T-helper 2 cell treated with Interferon-gamma antibody and Interleukin-4, amounts not matched to agents 5 μg/mL and 100 μg/mL, for 36 hours (primary cell): ENCODE measurements around the gene DTNA.

Source experiments
- DNase-seq: peaks from one replicate; pipeline ENCODE4 v3.0.0; 2021; ENCODE audit warnings: low spot score
- H3K27ac Mint-ChIP-seq: one replicate; pipeline ENCODE4 v1.8.0; 2021; ENCODE audit warnings: mild to moderate bottlenecking, mixed read lengths
- H3K27me3 Mint-ChIP-seq: one replicate; pipeline ENCODE4 v1.8.0; 2021; ENCODE audit warnings: low read depth, mixed read lengths
- H3K36me3 Mint-ChIP-seq: one replicate; pipeline ENCODE4 v1.8.0; 2021; ENCODE audit warnings: low read depth, mixed read lengths
- H3K4me1 Mint-ChIP-seq: one replicate; pipeline ENCODE4 v1.8.0; 2021; ENCODE audit warnings: low read depth, mixed read lengths
- H3K4me3 Mint-ChIP-seq: one replicate; pipeline ENCODE4 v1.8.0; 2022; ENCODE audit warnings: mild to moderate bottlenecking, moderate library complexity, mixed read lengths
- H3K9me3 Mint-ChIP-seq: one replicate; pipeline ENCODE4 v1.8.0; 2021; ENCODE audit warnings: mixed read lengths

Gene DTNA

GRCh38 chr18:34796035-34796657, 86.0 kb downstream of the DTNA start:
- Mint-ChIP-seq H3K27me3 (peaks cover 5% of the 10 kb centered on the region), H3K4me1 (no peaks in the 10 kb centered on the region), H3K9me3 (no peaks in the 10 kb centered on the region), H3K4me3 (no peak overlapping the region), H3K36me3 (no peaks in the 10 kb centered on the region), H3K27ac (no peak overlapping the region)
- no peak for DNase-seq

DNA sequence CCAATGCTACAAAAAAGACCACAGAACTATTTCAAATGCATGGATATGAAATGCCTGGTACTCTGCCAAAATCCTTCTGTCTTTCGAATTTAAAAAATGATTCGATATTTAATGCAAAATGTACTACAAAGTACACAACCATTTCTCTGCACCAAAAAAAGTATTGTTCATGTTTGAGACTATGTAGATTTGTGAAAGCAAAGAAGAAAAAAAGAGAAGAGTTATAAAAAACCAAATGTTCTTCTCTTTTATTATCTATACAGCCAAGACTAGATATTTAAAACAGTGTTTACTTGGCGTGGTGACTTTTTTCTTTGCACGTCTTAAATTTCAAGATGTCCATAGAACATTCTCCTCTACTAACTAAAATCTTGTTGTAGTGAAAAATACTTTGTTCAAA, 89.2 kb downstream of the DTNA start:
- H3K9me3 Mint-ChIP-seq = no peaks in the 10 kb centered on the region
- no peaks in the 10 kb centered on the region for H3K4me1 Mint-ChIP-seq
- DNase-seq = no peak
- H3K36me3 Mint-ChIP-seq = no peaks in the 10 kb centered on the region
- H3K27ac Mint-ChIP-seq = no peak overlapping the region
- H3K27me3 Mint-ChIP-seq = peaks cover 5% of the 10 kb centered on the region
- no peak overlapping the region for H3K4me3 Mint-ChIP-seq

DNA sequence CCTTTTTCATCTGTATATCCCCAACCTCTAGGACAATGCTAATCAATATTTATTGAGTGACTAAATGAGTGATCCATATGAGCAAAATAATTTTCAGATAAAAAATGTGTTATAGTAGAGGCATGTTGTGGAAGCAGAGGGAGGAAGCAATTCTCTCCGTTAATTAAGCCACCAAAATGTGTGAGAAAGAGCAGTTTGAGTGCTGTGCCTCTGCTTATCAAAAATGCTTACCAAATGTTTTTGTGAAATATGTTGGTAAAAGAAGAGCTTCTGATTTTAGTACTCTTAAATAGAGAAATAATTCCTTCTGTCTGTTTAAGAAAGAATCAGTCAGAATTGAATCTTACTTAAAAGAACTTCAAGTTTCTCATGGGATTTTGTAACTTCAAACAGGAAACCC, 90.3 kb downstream of the DTNA start:
- H3K36me3 Mint-ChIP-seq = no peaks in the 10 kb centered on the region
- H3K27ac Mint-ChIP-seq = no peak overlapping the region
- no peaks in the 10 kb centered on the region for H3K9me3 Mint-ChIP-seq
- H3K4me3 Mint-ChIP-seq = no peak overlapping the region
- H3K27me3 Mint-ChIP-seq = peaks cover 5% of the 10 kb centered on the region
- no peak for DNase-seq
- H3K4me1 Mint-ChIP-seq = no peaks in the 10 kb centered on the region

- Mint-ChIP-seq H3K4me1 (no peaks in the 10 kb centered on the region), H3K9me3 (no peaks in the 10 kb centered on the region), H3K36me3 (no peaks in the 10 kb centered on the region), H3K27me3 (peaks cover 9% of the 10 kb centered on the region), H3K27ac (no peak overlapping the region), H3K4me3 (no peak overlapping the region)
- no peak for DNase-seq
Measured at GRCh38 chr18:34801774-34802173, 91.7 kb downstream of the DTNA start.

- Mint-ChIP-seq H3K36me3 (no peaks in the 10 kb centered on the region), H3K27ac (no peak overlapping the region), H3K27me3 (peaks cover 6% of the 10 kb centered on the region), H3K9me3 (no peaks in the 10 kb centered on the region), H3K4me1 (no peaks in the 10 kb centered on the region), H3K4me3 (no peak overlapping the region)
- DNase-seq = no peak
Measured at GRCh38 chr18:34802959-34803358, 92.9 kb downstream of the DTNA start.

GRCh38 chr18:34803877-34804400, 93.8 kb downstream of the DTNA start:
- Mint-ChIP-seq H3K4me3 (no peak overlapping the region), H3K4me1 (no peaks in the 10 kb centered on the region), H3K27ac (no peak overlapping the region), H3K9me3 (no peaks in the 10 kb centered on the region), H3K27me3 (peaks cover 6% of the 10 kb centered on the region), H3K36me3 (no peaks in the 10 kb centered on the region)
- no peak for DNase-seq

DNA sequence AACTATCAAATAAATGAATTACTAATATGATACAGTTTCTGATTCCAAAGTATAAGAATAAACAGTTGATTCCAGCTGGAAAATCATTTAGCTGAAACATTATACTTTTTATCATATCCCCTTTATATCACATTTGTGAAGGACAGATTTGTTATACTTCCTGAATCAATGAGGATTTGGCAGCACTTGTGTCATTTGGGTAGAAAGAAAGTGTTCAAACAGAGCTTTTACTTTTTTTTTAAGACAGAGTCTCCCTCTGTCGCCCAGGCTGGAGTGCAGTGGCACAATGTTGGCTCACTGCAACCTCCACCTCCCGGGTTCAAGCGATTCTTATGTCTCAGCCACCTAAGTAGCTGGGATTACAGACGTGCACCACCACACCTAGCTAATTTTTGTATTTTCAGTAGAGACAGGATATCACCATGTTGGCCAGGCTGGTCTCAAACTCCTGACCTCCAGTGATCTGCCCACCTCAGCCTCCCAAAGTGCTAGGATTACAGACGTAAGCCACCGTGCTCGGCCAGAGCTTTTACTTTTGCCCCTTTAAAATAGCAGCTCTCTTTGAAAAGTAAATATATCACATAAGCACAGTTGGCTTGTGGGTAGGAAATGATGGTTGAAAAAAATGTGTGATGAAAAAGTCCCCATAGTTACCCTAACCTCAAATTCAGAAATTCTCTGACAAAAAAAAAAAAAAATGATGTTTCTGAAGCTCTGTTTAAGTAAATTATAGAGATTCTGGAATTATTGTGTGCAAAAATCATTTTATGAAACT, 95.2 kb downstream of the DTNA start:
- Mint-ChIP-seq H3K9me3 (no peaks in the 10 kb centered on the region), H3K27ac (no peak overlapping the region), H3K4me1 (no peaks in the 10 kb centered on the region), H3K36me3 (no peaks in the 10 kb centered on the region), H3K27me3 (peaks cover 5% of the 10 kb centered on the region), H3K4me3 (no peak overlapping the region)
- no peak for DNase-seq

GRCh38 chr18:34805878-34806351, 95.8 kb downstream of the DTNA start:
- Mint-ChIP-seq H3K27me3 (peaks cover 7% of the 10 kb centered on the region), H3K4me1 (no peaks in the 10 kb centered on the region), H3K36me3 (no peaks in the 10 kb centered on the region), H3K27ac (no peak overlapping the region), H3K4me3 (no peak overlapping the region), H3K9me3 (no peaks in the 10 kb centered on the region)
- DNase-seq = no peak

DNA sequence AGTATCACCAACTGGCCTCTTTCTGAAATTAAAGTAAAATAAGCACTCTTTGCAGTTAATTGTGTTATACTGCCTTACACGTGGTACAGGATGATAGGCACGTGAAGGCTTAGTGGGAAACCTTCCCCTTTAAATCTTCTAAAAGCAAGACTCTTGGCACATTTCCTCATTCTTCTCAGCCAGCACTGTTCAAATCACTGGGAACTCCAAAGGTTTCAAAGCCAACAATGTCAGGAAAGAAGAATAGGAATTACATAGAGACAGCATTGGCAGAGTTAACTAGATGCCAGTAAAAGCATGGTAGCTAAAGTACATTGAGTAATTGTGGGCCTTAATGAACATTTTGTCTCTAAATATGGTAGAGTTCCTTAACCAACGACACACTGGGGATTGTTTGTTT, 96.4 kb downstream of the DTNA start:
- Mint-ChIP-seq H3K9me3 (no peaks in the 10 kb centered on the region), H3K27me3 (peaks cover 10% of the 10 kb centered on the region), H3K36me3 (no peaks in the 10 kb centered on the region), H3K4me1 (no peaks in the 10 kb centered on the region), H3K4me3 (no peak overlapping the region), H3K27ac (no peak overlapping the region)
- no peak for DNase-seq

- no peak overlapping the region for H3K4me3 Mint-ChIP-seq
- no peak for DNase-seq
- H3K4me1 Mint-ChIP-seq = no peaks in the 10 kb centered on the region
- no peaks in the 10 kb centered on the region for H3K36me3 Mint-ChIP-seq
- H3K27ac Mint-ChIP-seq = no peak overlapping the region
- no peaks in the 10 kb centered on the region for H3K9me3 Mint-ChIP-seq
- H3K27me3 Mint-ChIP-seq = peaks cover 10% of the 10 kb centered on the region
Measured at GRCh38 chr18:34807106-34807796, 97.2 kb downstream of the DTNA start.

DNA sequence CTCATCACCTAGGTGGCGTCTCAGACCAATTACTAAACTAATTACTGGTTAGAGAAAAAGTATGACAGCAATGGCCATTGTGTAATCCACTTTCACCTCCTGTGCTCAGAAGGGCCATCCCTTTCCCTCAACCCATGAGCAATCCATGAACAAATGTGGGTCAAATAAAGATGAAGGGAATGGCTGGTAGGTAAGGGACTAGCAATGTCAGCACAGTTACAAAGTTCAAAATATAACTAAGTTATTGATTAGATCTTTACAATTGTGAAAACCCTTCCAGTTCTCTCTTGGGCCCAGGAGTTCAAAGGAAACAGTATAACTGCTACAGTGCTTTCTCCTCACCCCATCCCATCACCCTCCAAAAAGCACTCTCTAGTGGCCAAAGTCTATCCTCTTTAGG, 98.3 kb downstream of the DTNA start:
- H3K27ac Mint-ChIP-seq = no peak overlapping the region
- peaks cover 10% of the 10 kb centered on the region for H3K27me3 Mint-ChIP-seq
- no peaks in the 10 kb centered on the region for H3K9me3 Mint-ChIP-seq
- H3K4me1 Mint-ChIP-seq = no peaks in the 10 kb centered on the region
- DNase-seq = no peak
- H3K36me3 Mint-ChIP-seq = no peaks in the 10 kb centered on the region
- no peak overlapping the region for H3K4me3 Mint-ChIP-seq

- H3K9me3 Mint-ChIP-seq = no peaks in the 10 kb centered on the region
- H3K27me3 Mint-ChIP-seq = peaks cover 10% of the 10 kb centered on the region
- H3K27ac Mint-ChIP-seq = no peak overlapping the region
- no peaks in the 10 kb centered on the region for H3K36me3 Mint-ChIP-seq
- no peak for DNase-seq
- no peaks in the 10 kb centered on the region for H3K4me1 Mint-ChIP-seq
- H3K4me3 Mint-ChIP-seq = no peak overlapping the region
Measured at GRCh38 chr18:34809451-34810072, 99.5 kb downstream of the DTNA start.

DNA sequence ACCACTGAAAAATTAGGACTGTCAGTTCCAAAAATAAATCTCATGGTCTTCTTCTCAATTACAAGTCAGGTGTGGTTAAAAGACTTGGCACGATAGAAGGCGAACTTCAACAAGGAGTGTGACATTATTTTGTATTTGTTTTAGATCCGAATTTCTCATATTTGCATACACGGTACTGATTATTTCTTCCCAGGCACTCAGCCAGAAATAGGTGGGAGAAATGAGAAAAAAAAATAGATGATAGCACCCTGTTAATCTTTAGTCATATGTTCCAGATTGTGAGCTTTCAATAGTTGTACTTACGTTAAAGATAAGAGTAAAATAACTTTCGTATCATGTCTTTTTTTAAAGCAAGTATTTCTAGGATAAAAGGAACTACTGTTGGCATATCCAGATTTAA, 106.1 kb downstream of the DTNA start:
- peaks cover 5% of the 10 kb centered on the region for H3K27me3 Mint-ChIP-seq
- H3K9me3 Mint-ChIP-seq = no peaks in the 10 kb centered on the region
- no peak overlapping the region for H3K4me3 Mint-ChIP-seq
- H3K36me3 Mint-ChIP-seq = no peaks in the 10 kb centered on the region
- DNase-seq = no peak
- H3K27ac Mint-ChIP-seq = no peak overlapping the region
- H3K4me1 Mint-ChIP-seq = no peaks in the 10 kb centered on the region

- Mint-ChIP-seq H3K36me3 (no peaks in the 10 kb centered on the region), H3K9me3 (no peaks in the 10 kb centered on the region), H3K4me1 (no peaks in the 10 kb centered on the region), H3K4me3 (no peak overlapping the region), H3K27ac (no peak overlapping the region), H3K27me3 (peaks cover 2% of the 10 kb centered on the region)
- DNase-seq = no peak
Measured at GRCh38 chr18:34817636-34818035, 107.5 kb downstream of the DTNA start.
